Stimulated activated CD4-positive, alpha-beta T cell treated with anti-CD3 and anti-CD28 coated beads, TNF-alpha, amount 100 ng/mL, for 1 hour (primary cell): ENCODE results near the gene MAPK13.

Experiments used
- DNase-seq, 3 donors: peaks; one replicate each; pipeline ENCODE4 v3.0.0-alpha.2; 2020; ENCODE audit warnings: low read depth in 3 of 3, low spot score in 1 of 3

The MAPK13 gene

GRCh38 chr6:36142971-36143838 is 12.9 kb downstream of the MAPK13 start:
- no peak for DNase-seq

GRCh38 chr6:36145495-36145894 is 15.2 kb downstream of the MAPK13 start:
- no peak for DNase-seq

GRCh38 chr6:36147294-36147693 is 17.0 kb downstream of the MAPK13 start:
- no peak for DNase-seq

- DNase-seq: no peak
Measured at GRCh38 chr6:36149476-36149875, 19.2 kb downstream of the MAPK13 start.

- DNase-seq: no peak
Measured at GRCh38 chr6:36150283-36150682, 20.0 kb downstream of the MAPK13 start.

GRCh38 chr6:36154286-36154685 is 24.0 kb downstream of the MAPK13 start:
- no peak for DNase-seq

GRCh38 chr6:36155662-36156061 is 25.3 kb downstream of the MAPK13 start:
- DNase-seq: no peak

- DNase-seq: no peak
Measured at GRCh38 chr6:36160147-36160760, 29.9 kb downstream of the MAPK13 start.

- DNase-seq: no peak
Measured at GRCh38 chr6:36169023-36170007, 39.0 kb downstream of the MAPK13 start.

GRCh38 chr6:36170704-36171103 is 40.4 kb downstream of the MAPK13 start:
- no peak for DNase-seq

GRCh38 chr6:36171573-36171972 is 41.3 kb downstream of the MAPK13 start:
- DNase-seq: no peak

- DNase-seq: no peak
Measured at GRCh38 chr6:36177166-36177565, 46.9 kb downstream of the MAPK13 start.

- DNase-seq: no peak
Measured at GRCh38 chr6:36178544-36178943, 48.2 kb downstream of the MAPK13 start.

- no peak for DNase-seq
Measured at GRCh38 chr6:36180126-36180525, 49.8 kb downstream of the MAPK13 start.

- DNase-seq: no peak
Measured at GRCh38 chr6:36184311-36184710, 54.0 kb downstream of the MAPK13 start.

GRCh38 chr6:36186199-36186598 is 55.9 kb downstream of the MAPK13 start:
- no peak for DNase-seq

- no peak for DNase-seq
Measured at GRCh38 chr6:36187446-36187845, 57.1 kb downstream of the MAPK13 start.
